OCI-LY1 (cell line): ENCODE measurements around the gene SBDS.
"Not testable (repeated sequence)": the region's sequence is repeated elsewhere in the genome, so short reads cannot be mapped to it uniquely, and the experiment has no call there.

ENCODE experiments used
- H2AFZ ChIP-seq: fragments of 200-600 bp; sonication (generic), shearing (Covaris generic); 2 replicates; pipeline ENCODE4 v1.6.0; 2014; ENCODE audit warnings: antibody characterized with exemption, mild to moderate bottlenecking, low read length
- H3F3A ChIP-seq: fragments of 200-600 bp; sonication (generic), shearing (Covaris generic); 2 replicates; pipeline ENCODE4 v1.6.0; 2014; ENCODE audit warnings: mild to moderate bottlenecking, antibody characterized with exemption, low read length, moderate library complexity; ENCODE audit not compliant: insufficient read depth
- H3K27ac ChIP-seq: fragments of 200-600 bp; sonication (generic); 2 replicates; pipeline ENCODE4 v1.5.1; 2014; ENCODE audit warnings: low read length, mixed run types, mild to moderate bottlenecking, low read depth; ENCODE audit not compliant: poor library complexity, severe bottlenecking
- H3K27me3 ChIP-seq: fragments of 200-600 bp; sonication (generic); 2 replicates; pipeline ENCODE4 v1.6.0; 2014; ENCODE audit warnings: antibody characterized with exemption, mild to moderate bottlenecking, low read length, moderate library complexity; ENCODE audit not compliant: insufficient read depth
- H3K36me3 ChIP-seq: fragments of 200-600 bp; sonication (generic); 2 replicates; pipeline ENCODE4 v1.6.1; 2014; ENCODE audit warnings: mild to moderate bottlenecking, antibody characterized with exemption, low read length, moderate library complexity, mixed read lengths; ENCODE audit not compliant: insufficient read depth
- H3K4me1 ChIP-seq: fragments of 200-600 bp; sonication (generic); 2 replicates; pipeline ENCODE4 v1.5.1; 2014; ENCODE audit warnings: mild to moderate bottlenecking, low read length, moderate library complexity; ENCODE audit not compliant: insufficient read depth, severe bottlenecking
- H3K4me2 ChIP-seq: fragments of 200-600 bp; sonication (generic), shearing (Covaris generic); 2 replicates; pipeline ENCODE4 v1.6.1; 2014; ENCODE audit warnings: low read length
- H3K4me3 ChIP-seq: fragments of 200-600 bp; sonication (generic); 2 replicates; pipeline ENCODE4 v1.5.1; 2014; ENCODE audit warnings: low read length, low read depth, mild to moderate bottlenecking, mixed read lengths; ENCODE audit not compliant: poor library complexity, severe bottlenecking
- H3K79me2 ChIP-seq: fragments of 200-600 bp; shearing (Covaris generic); 2 replicates; pipeline ENCODE4 v1.6.1; 2016; ENCODE audit warnings: mixed run types, low read length, mixed read lengths; ENCODE audit not compliant: insufficient read depth
- H3K9ac ChIP-seq: fragments of 200-600 bp; sonication (generic), shearing (Covaris generic); 2 replicates; pipeline ENCODE4 v1.6.1; 2014; ENCODE audit warnings: mild to moderate bottlenecking, low read length, mixed read lengths
- H3K9me2 ChIP-seq: fragments of 200-600 bp; sonication (generic), shearing (Covaris generic); 2 replicates; pipeline ENCODE4 v1.6.1; 2014; ENCODE audit warnings: low read depth, mild to moderate bottlenecking, low read length, mixed read lengths
- H3K9me3 ChIP-seq: fragments of 200-600 bp; shearing (Covaris generic); 2 replicates; pipeline ENCODE4 v1.6.1; 2014; ENCODE audit warnings: low read length, mixed read lengths
- H4K20me1 ChIP-seq: fragments of 200-600 bp; sonication (generic), shearing (Covaris generic); 2 replicates; pipeline ENCODE4 v1.6.0; 2016; ENCODE audit warnings: mild to moderate bottlenecking, low read length; ENCODE audit not compliant: insufficient read depth
- TF ChIP-seq, protein P1 (sequence below): fragments of 200-600 bp; sonication (generic), shearing (Covaris generic); IDR thresholded peaks from 2 replicates; pipeline ENCODE4 v1.5.1; 2017; ENCODE audit warnings: mild to moderate bottlenecking, antibody characterized with exemption, low read length, moderate library complexity, mixed read lengths

The SBDS gene

DNA sequence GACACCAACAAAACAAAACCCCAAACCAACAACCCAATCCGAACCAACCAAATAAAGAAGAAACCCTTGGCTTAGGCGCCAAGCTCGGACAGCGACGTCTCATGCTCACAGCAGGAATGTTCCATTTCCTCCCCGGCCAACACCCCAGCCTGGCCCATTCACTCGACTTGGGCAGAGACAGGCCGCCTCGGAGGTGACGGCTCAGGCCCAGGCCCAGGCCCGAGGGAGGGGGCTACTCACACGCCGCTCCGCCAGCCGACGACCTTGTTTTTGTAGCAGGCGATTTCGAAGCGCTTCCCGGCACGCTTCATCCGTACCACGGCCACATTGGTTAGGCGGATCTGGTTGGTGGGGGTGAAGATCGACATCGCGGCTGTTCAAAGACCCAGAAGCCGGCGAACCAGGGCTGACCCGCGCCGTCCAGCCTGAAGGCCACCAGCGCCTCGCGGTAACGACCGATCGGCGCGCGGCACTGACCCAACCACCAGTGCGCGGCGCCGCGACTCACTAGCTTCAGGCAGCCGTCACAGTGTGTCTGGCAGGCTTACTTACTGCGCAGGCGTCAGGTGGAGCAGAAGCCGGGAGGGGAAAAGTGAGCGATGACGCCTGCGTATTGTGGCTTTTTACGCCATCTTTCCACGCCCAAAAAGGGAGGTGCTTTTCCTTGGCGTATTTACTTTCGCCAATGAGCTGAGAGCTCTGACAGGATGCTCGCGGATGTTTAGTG, at the start of gene SBDS:
Gene SBDS (minus strand): TSS at position 537 of the 727 bp plus-strand sequence. CDS start 169 bp downstream, at position 368.
- Histone ChIP-seq H3K4me3 (peak within 1 kb of the TSS; percentile 85), H3K79me2 (0 out of 2 replicates have a peak, but pooled peaks cover 15% of the 10 kb centered on the region), H3K27ac (peak within 1 kb of the TSS; percentile 76), H3K36me3 (peaks cover 40% of the 10 kb centered on the region), H3K4me2 (peak within 1 kb of the TSS; percentile 72), H3K9ac (peak within 1 kb of the TSS; percentile 82), H3K4me1 (peaks cover 18% of the 10 kb centered on the region)
- not testable (repeated sequence) for H3K27me3 ChIP-seq, H4K20me1 ChIP-seq, H3K9me2 ChIP-seq, H2AFZ ChIP-seq, H3F3A ChIP-seq, H3K9me3 ChIP-seq
- TF ChIP-seq, protein P1, sequence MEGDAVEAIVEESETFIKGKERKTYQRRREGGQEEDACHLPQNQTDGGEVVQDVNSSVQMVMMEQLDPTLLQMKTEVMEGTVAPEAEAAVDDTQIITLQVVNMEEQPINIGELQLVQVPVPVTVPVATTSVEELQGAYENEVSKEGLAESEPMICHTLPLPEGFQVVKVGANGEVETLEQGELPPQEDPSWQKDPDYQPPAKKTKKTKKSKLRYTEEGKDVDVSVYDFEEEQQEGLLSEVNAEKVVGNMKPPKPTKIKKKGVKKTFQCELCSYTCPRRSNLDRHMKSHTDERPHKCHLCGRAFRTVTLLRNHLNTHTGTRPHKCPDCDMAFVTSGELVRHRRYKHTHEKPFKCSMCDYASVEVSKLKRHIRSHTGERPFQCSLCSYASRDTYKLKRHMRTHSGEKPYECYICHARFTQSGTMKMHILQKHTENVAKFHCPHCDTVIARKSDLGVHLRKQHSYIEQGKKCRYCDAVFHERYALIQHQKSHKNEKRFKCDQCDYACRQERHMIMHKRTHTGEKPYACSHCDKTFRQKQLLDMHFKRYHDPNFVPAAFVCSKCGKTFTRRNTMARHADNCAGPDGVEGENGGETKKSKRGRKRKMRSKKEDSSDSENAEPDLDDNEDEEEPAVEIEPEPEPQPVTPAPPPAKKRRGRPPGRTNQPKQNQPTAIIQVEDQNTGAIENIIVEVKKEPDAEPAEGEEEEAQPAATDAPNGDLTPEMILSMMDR: 0 out of 2 replicates have a peak, but pooled peaks have one; percentile 26

DNA sequence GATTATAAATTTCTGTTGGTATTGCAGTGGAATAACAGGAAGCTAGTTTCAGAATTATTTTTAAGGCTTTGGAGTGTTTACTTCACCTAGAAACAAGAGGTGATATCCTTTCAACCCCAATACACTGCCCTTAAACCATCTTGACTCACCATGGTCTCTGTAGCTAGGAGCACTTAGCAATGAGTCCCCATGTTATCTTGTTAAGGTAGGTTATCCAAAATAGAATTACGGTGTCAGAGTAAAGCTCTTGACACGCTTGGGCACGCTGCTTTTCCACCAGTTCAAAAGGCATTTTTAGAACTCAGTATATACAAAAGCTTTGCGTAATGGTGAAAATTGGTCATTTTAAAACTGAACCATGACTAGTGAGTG, 48.2 kb upstream of the SBDS start:
- H3K4me2 ChIP-seq, H3K9me3 ChIP-seq, H3K9ac ChIP-seq, H3F3A ChIP-seq, H2AFZ ChIP-seq, H3K4me3 ChIP-seq, H4K20me1 ChIP-seq, H3K79me2 ChIP-seq, H3K27me3 ChIP-seq, H3K9me2 ChIP-seq, H3K36me3 ChIP-seq, H3K4me1 ChIP-seq, H3K27ac ChIP-seq: not testable (repeated sequence)

DNA sequence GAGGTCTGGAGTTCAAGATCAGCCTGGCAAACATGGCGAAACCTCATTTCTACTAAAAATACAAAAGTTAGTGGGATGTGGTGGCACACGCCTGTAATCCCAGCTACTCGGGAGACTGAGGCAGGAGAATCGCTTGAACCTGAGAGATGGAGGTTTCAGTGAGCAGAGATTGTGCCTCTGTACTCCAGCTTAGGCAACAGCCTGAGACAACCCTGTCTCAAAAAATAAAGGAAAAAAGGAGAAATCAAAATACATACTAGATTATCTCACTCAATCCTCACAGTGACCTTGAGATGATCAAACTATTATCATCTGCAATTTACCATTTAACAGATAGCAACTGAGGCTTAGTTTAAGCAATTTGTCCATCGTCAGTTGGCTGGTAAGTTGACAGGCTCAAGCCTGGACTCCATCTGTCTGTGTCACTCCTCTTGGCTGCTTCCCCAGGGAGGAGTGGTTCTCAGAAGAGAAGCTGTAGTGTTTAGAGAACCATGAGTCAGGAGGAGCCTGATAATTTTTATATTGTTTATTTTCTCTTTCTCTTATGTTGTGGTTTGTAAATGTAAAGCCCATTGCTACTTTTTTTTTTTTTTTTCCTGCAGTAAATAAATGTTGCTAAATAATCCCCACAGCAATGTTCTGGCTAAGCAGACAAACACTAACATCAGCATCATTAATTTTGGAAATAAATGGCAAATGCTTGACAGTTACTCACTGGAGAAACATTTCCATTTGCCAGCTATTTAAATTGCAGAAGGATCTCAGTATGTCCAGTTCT, 47.6 kb upstream of the SBDS start:
- not testable (repeated sequence) for H3K36me3 ChIP-seq, H3K79me2 ChIP-seq, H3K4me2 ChIP-seq

DNA sequence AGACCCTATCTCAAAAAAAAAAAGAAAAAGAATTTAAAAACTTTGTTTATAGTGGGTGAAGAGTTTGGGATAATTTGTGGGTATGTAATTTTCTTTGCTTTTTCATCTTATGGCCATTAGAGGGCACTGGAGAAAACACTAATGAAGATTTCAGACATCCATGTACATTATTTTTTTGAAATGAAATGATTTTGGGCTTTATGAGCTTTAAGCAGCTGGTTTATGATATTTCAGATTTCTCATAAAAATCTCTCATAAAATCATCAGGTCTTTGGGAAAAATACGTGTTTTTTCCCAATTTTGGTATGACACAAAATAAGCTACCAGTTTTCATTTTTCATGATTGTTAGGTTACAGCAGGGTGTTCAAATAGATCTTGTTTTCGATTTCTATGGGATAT, 45.4 kb upstream of the SBDS start:
- not testable (repeated sequence) for H3K9me3 ChIP-seq, H3F3A ChIP-seq, H3K4me3 ChIP-seq, H3K4me2 ChIP-seq, H2AFZ ChIP-seq, H4K20me1 ChIP-seq, H3K27ac ChIP-seq, H3K9me2 ChIP-seq, H3K79me2 ChIP-seq, H3K4me1 ChIP-seq, H3K27me3 ChIP-seq, H3K9ac ChIP-seq
- TF ChIP-seq, protein P1: peak; percentile 52
- peaks cover 15% of the 10 kb centered on the region for H3K36me3 ChIP-seq

More for the DNA sequence above, 47.6 kb upstream of the SBDS start:
- H3K4me3 ChIP-seq, H3K27ac ChIP-seq, H3K27me3 ChIP-seq, H3K9ac ChIP-seq, H3K4me1 ChIP-seq, H2AFZ ChIP-seq, H3K9me3 ChIP-seq, H3K9me2 ChIP-seq, H3F3A ChIP-seq, H4K20me1 ChIP-seq: not testable (repeated sequence)

DNA sequence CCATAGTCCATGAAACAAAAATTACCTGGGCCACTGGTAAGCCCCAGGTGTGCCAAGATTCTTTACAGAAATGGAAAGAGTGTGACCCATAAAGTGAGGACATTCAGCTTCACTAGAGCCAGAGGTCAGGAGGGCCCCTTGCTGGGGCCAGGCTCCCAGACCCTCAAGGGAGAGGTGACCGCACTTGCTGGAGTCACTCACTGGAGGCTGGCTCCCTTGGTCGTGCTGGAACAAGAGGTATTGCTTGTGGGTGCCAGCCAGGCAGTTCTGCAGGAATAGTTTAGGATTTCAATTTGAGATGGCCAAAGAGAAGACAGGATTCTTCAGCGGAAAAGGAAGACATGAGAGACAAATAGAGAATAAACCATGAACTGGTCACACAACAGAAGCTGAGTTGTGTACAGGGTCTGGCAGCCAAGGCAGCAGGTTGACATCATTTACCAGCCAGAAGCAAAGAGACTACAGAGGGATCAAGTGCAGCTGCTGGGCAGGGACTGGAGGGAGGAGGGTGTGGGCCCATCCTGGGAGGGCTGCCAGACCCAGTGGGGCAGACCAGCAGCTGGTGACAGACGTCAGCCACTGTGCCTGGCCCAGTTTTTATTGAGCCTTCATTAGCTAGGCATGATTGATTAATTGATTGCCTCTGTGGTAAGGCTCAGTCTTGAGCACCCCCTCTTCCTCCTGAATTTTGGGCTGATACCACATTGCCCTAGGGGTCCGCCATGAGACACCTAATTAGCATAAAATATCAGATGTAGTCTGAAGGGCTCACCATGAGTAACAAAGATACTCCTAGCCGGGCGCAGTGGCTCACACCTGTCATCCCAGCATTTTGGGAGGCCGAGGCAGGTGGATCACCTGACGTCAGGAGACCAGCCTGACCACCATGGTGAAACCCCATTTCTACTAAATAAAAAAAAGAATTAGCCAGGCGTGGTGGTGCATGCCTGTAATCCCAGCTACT, 41.3 kb upstream of the SBDS start:
- not testable (repeated sequence) for H3K79me2 ChIP-seq, H3F3A ChIP-seq, H3K4me2 ChIP-seq, H2AFZ ChIP-seq, H3K9ac ChIP-seq, H3K9me2 ChIP-seq, H3K27ac ChIP-seq, H4K20me1 ChIP-seq, H3K4me1 ChIP-seq, H3K9me3 ChIP-seq, H3K4me3 ChIP-seq, H3K27me3 ChIP-seq
- H3K36me3 ChIP-seq: peaks cover 32% of the 10 kb centered on the region
